NCI-H1436 treated with DMSO at 0.1 percent for 48 hours (cell line): ENCODE data around the gene RAP2B.
"Not testable (repeated sequence)": the region's sequence is repeated elsewhere in the genome, so short reads cannot be mapped to it uniquely, and the experiment has no call there.

ENCODE experiments used
- DNase-seq: peaks from one replicate; lab custom pipeline; 2025; lab: John Stamatoyannopoulos, UW

The RAP2B gene

GRCh38 chr3:153193786-153194476 lies 31.9 kb downstream of the RAP2B start:
- DNase-seq, result not testable (repeated sequence)

DNA sequence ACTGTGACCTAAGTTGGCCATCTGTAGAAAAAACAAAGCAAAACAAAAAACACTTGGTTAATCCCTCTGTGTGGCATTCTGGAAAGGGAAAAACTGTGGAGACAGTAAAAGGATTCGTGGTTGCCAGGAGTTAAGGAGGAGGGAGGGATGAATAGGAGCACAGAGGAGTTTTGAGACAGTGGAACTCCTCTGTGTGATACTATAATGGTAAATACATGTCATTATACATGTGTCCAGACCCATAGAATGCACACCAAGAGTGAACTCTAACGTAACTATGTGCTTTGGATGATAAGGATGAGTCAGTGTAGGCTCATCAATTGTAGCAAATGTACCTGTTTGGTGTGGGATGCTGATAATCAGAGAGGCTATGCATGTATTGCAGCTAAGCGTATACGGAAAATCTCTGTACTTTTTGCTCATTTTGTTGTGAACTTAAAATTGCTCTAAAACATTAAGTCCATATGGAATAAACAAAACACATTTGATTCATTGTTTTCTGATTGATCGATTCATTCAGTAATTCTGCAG lies 33.4 kb downstream of the RAP2B start:
- DNase-seq, result no peak

- DNase-seq, result no peak
These were observed 47.6 kb downstream of the RAP2B start for GRCh38 chr3:153209596-153209995.

DNA sequence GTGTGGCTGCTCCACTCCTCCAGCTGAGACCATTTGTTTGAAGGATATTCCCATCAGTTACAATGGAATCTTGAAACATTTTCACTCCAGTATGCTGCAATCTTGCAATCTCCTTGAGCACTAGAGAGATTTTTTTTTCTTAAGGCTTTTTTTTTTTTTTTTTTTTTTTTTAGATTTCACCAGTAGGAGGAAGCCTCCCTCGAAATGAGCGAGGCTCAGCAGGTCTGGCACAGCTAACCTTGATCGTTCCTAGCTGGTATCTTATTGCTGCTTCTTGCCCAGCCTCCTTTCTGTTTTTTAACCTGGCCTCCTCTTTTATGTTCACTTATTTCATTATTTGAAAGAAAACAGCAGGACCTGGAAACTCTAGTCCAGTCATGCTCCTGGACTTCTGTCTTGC lies 48.1 kb downstream of the RAP2B start:
- DNase-seq, result no peak

GRCh38 chr3:153210660-153211059 lies 48.6 kb downstream of the RAP2B start:
- no peak for DNase-seq

DNA sequence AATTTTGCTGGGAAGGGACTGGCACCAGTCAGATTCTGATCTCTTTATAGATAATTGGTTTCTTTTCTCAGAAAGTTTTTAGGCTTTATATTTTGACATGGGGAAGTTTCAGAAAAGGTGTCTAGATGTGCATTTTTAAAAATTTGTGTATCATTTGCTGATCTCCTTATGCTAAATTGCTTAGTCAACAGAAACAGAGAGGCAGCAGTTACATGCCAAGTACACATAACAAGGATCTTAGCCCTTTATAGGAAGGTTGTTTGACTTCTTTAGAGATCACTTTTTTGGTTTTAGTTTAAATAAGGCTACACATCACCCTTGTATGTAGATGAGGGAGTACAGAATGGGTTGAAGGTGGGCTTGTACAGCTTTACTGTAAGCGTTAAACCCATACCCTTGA lies 53.5 kb downstream of the RAP2B start:
- no peak for DNase-seq

GRCh38 chr3:153215966-153216365 lies 53.9 kb downstream of the RAP2B start:
- DNase-seq, result no peak

- DNase-seq, result no peak
These were observed 54.9 kb downstream of the RAP2B start for GRCh38 chr3:153216928-153217327.

- DNase-seq, result no peak
These were observed 57.1 kb downstream of the RAP2B start for GRCh38 chr3:153219146-153219545.
